HL-60 (cell line): ENCODE results near the gene FCGR3B.
"Not testable (repeated sequence)": the region's sequence is repeated elsewhere in the genome, so short reads cannot be mapped to it uniquely, and the experiment has no call there.

Source experiments
- CTCF ChIP-seq: IDR thresholded peaks from one replicate; pipeline ENCODE4 v1.5.1; 2011; ENCODE audit warnings: low read length, control low read depth, inconsistent platforms; ENCODE audit not compliant: insufficient read depth
- GABPA ChIP-seq: IDR thresholded peaks from 2 replicates; pipeline ENCODE4 v1.6.1; 2012; ENCODE audit warnings: low read depth
- POLR2AphosphoS5 ChIP-seq: IDR thresholded peaks from 2 replicates; pipeline ENCODE4 v1.6.1; 2012; ENCODE audit warnings: low read depth
- REST ChIP-seq: IDR thresholded peaks from 2 replicates; pipeline ENCODE4 v1.6.1; 2012; ENCODE audit warnings: low read depth; ENCODE audit not compliant: insufficient replicate concordance
- SPI1 ChIP-seq: IDR thresholded peaks from 2 replicates; pipeline ENCODE4 v1.6.1; 2012; ENCODE audit warnings: low read depth, mild to moderate bottlenecking, borderline replicate concordance

GRCh38 chr1:161634993-161635392 is 4.0 kb upstream of the FCGR3B start:
- not testable (repeated sequence) for TF ChIP-seq CTCF, POLR2AphosphoS5, REST, SPI1, GABPA
